ENCODE data around the gene RRAD.

The RRAD gene

GRCh38 chr16:66917741-66918140 is 7.6 kb downstream of the RRAD start:
- no peak for DNase-seq (ENCODE audit: low read depth)

GRCh38 chr16:66916518-66916917 is 8.8 kb downstream of the RRAD start:
- no peak for DNase-seq (ENCODE audit: low read depth)

DNA sequence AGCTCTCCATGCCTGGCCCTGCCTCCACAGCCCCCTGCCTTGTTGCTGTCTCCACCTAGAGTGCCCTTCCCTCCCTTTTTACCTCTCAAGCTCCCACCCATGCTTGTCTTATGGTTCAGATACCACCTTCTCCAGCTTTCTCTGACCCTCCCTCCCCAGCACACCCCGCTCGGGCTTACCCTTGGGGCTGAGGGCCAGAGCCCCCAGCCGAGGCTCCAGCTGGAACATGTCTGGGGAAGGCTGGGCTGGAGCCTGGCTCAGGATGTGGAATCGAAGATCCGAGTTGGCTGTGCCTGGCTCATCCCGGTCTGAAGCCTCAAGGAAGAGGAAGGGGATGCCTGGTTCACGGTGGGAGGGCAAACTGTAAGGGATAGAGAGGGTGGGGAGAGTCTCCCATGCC is 10.3 kb downstream of the RRAD start:
- no peak for DNase-seq (ENCODE audit: low read depth)

DNA sequence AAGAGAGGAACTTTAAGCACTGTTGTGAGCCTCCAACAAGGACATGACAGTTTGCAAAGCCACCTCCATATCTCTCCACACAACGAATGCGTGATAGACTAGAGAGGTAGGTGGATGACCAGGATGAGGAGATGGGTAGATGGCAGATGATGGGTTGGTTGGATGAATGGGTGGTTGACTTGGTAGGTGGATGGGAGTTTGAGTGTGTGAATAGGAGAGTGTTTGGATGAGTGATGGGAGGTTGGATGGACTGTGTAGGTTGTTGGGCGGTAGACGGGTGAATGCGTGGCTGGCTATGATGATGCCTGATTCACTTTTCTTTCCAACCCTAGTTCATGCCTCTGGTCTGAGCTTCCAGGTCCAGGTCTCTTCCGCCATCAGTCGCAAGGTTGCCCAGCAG is 10.8 kb downstream of the RRAD start:
- DNase-seq (ENCODE audit: low read depth): no peak

DNA sequence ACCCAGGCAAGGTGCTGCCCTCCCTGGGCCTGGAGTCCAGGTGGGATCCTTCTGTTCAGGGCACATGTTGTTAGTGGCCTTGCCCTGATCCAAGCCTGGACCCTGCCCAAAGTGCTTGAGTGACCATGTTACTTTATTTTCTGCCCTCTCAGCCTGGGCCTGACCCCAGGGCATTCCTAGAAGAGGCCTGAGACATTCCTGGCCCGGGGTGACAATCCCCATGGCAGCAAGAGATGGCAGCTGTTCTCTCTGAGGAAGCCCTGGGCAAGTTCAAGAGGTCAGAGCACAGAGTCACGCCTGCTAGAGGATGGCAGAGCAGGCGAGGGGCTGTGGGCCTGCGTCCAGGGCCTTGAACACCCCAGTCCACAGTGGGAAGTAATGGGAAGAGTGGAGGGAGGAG is 11.6 kb downstream of the RRAD start:
- no peak for DNase-seq (ENCODE audit: low read depth)

GRCh38 chr16:66913081-66913480 is 12.3 kb downstream of the RRAD start:
- no peak for DNase-seq (ENCODE audit: low read depth)

- DNase-seq (ENCODE audit: low read depth): no peak
These were observed 13.5 kb downstream of the RRAD start for GRCh38 chr16:66911801-66912200.

- DNase-seq (ENCODE audit: low read depth): no peak
These were observed 14.2 kb downstream of the RRAD start for GRCh38 chr16:66911112-66911511.

DNA sequence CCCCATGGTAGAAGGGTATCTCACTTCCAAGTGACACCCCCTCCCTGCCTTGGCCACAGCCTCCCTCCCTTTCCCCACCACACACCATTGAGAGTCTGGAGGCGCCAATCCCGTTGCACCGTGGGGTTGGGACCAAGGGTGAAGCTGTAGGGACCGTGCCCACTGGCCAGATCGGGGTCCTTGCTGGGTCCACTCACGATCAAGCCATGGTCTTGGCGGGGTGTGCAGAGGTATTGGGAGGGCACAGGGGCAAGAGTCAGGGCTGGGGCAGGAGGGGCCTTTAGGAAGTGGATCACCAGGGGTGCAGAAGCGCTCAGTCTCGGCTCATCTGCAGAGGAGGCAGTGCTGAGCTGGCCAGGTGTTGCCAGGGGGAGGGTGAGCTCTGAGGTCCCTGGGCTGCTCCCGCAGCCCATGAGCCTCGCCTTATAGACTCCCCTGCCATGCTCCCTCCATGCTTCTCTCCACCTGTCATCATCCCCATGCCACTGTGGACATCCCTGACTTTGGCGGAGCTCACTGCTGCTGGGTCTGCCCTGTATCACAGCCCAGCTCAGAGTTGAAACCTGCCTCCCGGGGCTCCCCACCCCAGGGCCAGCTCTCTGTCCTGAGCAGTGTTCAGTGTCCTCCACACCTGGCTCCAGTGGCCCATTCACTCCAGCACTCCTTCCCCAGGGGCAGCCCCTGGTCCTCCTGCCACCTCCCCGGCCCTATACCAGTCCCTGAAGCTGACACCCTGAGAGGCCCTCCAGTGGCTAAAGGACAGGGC is 15.0 kb downstream of the RRAD start:
- no peak for DNase-seq (ENCODE audit: low read depth)

GRCh38 chr16:66908762-66909559 is 16.4 kb downstream of the RRAD start:
- DNase-seq (ENCODE audit: low read depth): no peak

- DNase-seq (ENCODE audit: low read depth): no peak
These were observed 17.2 kb downstream of the RRAD start for GRCh38 chr16:66908116-66908515.

DNA sequence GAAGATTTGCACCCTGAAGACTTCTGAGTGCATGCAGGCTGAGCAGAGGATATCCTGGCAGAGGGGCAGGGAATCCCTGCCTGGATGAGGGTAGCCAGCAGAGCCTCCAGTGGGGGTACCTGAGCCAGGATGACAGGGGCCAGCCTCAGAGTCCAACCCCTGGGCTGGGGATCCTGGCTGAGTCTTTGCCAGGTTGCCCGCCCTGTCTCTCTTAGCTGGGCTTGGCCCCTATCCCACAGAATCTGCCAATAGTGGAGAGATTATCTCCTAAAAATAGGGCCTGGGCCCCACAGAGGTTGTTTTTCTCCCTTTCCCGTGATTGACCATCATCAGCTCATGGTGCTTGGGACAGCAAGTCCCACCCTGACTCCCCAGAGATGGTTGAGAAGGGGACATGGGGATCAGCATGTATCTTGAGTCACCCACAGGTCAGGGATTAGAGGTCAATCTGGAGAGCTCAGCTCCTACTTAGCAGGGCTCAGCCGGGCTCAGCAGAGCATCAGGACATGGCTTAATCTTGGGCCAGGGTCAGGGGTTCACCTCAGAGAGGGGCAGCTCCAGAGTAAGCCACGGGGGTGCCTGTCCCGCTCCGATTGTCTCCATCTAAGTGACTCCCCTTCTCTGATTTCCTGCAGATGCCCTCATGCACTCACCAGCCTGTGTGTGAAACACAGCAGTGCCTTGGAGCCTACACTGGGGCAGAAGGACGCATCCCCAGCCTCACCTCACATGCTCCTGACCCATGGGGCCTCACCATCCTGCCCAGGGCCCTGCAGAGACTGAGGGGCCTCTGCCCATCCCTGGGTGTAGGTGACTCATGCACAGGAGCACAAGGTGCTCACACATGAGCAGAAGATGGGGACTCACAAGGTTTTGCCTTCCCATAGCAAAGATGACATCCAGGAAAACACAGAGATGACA is 18.2 kb downstream of the RRAD start:
- no peak for DNase-seq (ENCODE audit: low read depth)

- DNase-seq (ENCODE audit: low read depth): peak; percentile 15
These were observed 19.4 kb downstream of the RRAD start for GRCh38 chr16:66905633-66906539.

DNA sequence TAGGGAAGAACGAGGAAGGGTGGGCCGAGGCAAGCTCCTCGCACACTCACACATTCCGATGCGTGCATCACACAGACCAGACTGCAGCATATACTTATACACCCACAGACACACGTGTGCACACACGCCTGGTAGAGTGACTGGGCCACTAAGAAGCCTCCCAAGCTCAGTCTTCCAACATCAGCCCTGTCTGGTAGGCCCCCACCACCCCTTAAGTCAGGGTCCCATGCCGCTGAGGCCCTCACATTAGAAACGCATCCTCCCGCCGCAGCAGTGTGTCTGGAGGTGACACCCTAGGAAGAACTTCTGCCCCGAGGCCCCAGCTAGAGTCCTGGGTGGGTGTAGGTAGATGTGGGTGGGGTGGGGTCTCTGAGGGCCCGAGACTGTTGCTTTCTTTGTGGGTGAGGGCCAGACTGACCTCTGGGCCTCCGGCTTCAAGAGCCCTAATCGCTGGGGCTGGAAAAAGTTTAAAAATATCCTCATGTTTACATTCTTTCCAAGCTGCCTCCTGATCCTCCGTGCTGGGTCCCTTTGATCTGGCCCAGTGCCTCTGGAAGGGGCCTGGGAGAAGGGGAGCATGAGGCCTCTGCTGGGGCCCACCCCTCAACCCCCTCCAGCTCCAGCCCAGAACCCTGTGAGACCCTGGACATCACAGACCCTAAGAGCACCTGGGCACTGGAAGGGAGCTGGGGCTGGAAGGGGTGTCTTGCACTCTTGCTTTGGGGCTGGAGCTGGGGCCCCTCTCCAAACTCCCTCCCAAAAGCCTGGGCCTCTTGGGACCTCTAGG is 20.3 kb downstream of the RRAD start:
- DNase-seq (ENCODE audit: low read depth): peak; percentile 44

GRCh38 chr16:66904428-66904845 is 20.9 kb downstream of the RRAD start:
- no peak for DNase-seq (ENCODE audit: low read depth)

DNA sequence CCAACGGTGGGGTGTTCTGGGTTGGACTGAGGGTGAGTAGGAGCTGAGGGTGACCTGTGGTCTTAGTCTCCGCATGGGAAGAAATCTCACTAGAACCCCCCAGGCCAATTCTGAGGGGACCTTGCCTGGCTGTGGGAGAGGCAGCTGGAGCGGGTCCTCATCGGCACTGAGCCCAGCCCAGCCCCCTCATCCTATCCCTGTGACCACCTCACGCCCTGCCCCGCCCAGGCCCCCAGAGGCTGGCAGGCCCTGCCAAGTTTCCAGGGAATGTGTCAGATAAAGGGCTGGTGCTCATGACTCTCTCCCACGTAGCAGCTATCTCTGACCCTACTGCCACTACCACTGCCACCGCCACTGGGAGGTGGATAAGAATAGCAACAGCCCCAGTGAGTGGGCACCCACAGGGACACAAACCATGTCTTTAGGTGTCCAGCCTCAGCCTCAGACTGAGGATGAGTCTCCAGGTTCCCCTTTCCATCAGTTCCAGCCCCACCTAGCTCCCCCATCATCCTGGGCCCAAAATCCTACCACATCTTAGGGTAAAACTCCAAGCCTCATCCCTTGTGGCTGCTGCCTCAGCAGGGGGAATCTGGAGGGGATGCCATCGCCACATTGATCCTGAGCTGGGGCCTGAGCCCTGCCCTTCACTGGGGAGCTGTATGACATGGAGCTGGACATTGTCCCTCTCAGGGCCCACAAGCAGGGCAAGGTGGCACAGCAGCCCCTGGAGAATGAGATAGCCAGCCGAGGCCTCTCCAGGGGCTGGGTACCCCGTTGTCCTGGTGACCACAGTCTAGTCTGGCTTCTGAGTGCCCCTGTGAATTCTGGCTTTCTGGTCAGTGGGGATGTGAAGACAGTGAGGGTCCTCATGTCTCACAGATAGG is 21.5 kb downstream of the RRAD start:
- no peak for DNase-seq (ENCODE audit: low read depth)

DNA sequence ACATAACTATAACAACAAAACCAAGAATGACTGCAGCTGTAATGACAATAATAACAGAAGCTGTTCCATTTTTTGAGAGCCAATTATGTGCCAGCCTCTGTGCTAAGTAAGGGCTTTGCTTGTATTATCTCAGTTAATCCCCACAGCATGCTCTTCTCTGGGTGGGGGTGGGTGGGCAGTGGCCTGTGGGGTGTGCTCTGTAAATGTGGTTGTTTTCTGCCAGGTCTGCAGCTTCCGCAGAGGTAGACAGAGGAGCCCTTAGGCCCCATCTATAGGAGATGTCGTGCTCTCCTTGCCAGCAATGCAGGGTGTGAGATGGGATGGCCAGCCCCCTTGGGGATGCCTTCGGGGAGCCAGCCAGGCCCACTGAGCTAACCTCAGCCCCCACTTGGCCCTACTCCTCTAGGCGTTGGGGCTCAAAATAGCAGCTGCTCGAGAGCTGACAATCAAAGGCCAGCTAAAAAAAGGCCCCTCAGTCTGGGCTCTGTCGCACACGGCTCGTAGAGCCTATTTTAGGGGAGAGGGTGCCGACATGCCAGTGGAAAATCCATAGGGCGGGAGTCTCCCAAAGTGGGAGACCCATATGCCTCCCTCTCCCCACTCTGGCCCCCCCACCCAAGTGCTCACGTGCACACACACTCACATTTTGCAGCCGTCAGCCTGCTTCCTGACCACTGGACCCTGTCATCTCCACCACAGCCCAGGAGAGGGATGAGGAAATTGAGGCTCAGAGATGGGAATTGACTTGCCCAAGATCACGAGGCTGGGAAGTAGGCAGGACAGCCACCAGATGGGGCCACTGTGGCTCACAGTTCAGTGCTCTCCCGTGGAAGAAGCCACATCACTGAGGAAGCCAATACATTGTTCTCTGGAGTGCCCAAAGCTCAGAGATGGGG is 22.4 kb downstream of the RRAD start:
- DNase-seq (ENCODE audit: low read depth): no peak

GRCh38 chr16:66901626-66902025 is 23.7 kb downstream of the RRAD start:
- no peak for DNase-seq (ENCODE audit: low read depth)
